B cell (primary cell): ENCODE data around the gene FBXO28.

ENCODE experiments used
- CTCF ChIP-seq: fragments of 200-600 bp; IDR thresholded peaks from one replicate; pipeline ENCODE4 v1.8.0; 2022; ENCODE audit warnings: antibody characterized with exemption, mild to moderate bottlenecking
- EZH2 ChIP-seq: IDR thresholded peaks from 2 replicates; pipeline ENCODE4 v1.6.1; 2012; ENCODE audit warnings: borderline replicate concordance, low read depth, mild to moderate bottlenecking, moderate library complexity, low read length; ENCODE audit not compliant: insufficient read depth, poor library complexity, severe bottlenecking

- TF ChIP-seq CTCF (no peak), EZH2 (no peak)
These were observed 3.9 kb upstream of the FBXO28 start for GRCh38 chr1:224109981-224110380.
